ENCODE data around the gene APBA1. TPM values are rescaled to one million over a fixed set of nuclear protein-coding genes. Genes with fewer than 3 reads are reported as not detected.

The APBA1 gene
- total RNA-seq, 1 donor from 2014 or later: 5.9 TPM

DNA sequence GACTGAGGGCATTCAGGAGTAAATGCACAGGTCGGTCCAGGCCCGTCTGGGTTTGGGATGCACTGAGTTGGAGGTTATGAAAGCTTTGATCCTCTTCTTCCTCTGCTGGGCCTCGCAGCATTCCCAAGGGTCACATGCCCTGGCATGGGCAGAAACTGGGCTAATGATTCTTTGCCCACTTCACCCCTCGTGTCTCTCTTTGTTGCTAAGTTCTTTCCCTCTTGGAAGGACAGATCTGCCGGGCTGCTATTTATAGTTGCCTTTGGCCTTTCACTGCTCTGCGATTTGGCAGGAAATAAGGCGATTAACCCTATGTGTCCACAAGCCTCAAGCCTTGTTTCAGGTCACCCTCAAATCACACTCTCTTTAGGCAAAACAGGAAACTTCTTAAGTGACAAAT, 280.2 kb downstream of the APBA1 start:
- Histone ChIP-seq H3K27ac (ENCODE audit: low read depth, low read length) (no peak overlapping the region), H3K27me3 (ENCODE audit: insufficient read depth, low read length) (no peaks in the 10 kb centered on the region), H2AFZ (ENCODE audit: low read depth, low read length) (no peak overlapping the region), H3K4me2 (ENCODE audit: low read length) (peak overlapping the region; percentile 7), H3K4me3 (ENCODE audit: insufficient read depth, low read depth, low read length) (no peak overlapping the region), H3K79me2 (ENCODE audit: insufficient read depth, low read length) (no peaks in the 10 kb centered on the region), H3K4me1 (ENCODE audit: insufficient read depth, low read length) (no peaks in the 10 kb centered on the region), H4K20me1 (ENCODE audit: insufficient read depth, low read length) (no peaks in the 10 kb centered on the region), H3K36me3 (ENCODE audit: insufficient read depth, low read length) (no peaks in the 10 kb centered on the region), H3K9ac (ENCODE audit: low read length) (no peak overlapping the region), H3K9me3 (ENCODE audit: insufficient read depth, low read depth, low read length) (no peaks in the 10 kb centered on the region)
- Mint-ChIP-seq H3K4me3 (ENCODE audit: unreplicated experiment) (no peak overlapping the region), H3K4me1 (ENCODE audit: low read depth, unreplicated experiment) (peaks cover 3% of the 10 kb centered on the region), H3K27me3 (ENCODE audit: low read depth, unreplicated experiment) (no peaks in the 10 kb centered on the region), H3K27ac (ENCODE audit: unreplicated experiment) (no peak overlapping the region), H3K9me3 (ENCODE audit: unreplicated experiment) (peaks cover 2% of the 10 kb centered on the region), H3K36me3 (ENCODE audit: low read depth, unreplicated experiment) (peaks cover 10% of the 10 kb centered on the region)
- TF ChIP-seq EZH2 (IDR thresholded peaks at IDR 0.05; ENCODE audit: insufficient read depth, low read length): no peak
- TF ChIP-seq, protein P1, sequence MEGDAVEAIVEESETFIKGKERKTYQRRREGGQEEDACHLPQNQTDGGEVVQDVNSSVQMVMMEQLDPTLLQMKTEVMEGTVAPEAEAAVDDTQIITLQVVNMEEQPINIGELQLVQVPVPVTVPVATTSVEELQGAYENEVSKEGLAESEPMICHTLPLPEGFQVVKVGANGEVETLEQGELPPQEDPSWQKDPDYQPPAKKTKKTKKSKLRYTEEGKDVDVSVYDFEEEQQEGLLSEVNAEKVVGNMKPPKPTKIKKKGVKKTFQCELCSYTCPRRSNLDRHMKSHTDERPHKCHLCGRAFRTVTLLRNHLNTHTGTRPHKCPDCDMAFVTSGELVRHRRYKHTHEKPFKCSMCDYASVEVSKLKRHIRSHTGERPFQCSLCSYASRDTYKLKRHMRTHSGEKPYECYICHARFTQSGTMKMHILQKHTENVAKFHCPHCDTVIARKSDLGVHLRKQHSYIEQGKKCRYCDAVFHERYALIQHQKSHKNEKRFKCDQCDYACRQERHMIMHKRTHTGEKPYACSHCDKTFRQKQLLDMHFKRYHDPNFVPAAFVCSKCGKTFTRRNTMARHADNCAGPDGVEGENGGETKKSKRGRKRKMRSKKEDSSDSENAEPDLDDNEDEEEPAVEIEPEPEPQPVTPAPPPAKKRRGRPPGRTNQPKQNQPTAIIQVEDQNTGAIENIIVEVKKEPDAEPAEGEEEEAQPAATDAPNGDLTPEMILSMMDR (IDR thresholded peaks at IDR 0.05; ENCODE audit: insufficient read depth, low read depth, low read length): no peak
- no peak for DNase-seq (ENCODE audit: low read depth)
- FAIRE-seq: no peak

DNA sequence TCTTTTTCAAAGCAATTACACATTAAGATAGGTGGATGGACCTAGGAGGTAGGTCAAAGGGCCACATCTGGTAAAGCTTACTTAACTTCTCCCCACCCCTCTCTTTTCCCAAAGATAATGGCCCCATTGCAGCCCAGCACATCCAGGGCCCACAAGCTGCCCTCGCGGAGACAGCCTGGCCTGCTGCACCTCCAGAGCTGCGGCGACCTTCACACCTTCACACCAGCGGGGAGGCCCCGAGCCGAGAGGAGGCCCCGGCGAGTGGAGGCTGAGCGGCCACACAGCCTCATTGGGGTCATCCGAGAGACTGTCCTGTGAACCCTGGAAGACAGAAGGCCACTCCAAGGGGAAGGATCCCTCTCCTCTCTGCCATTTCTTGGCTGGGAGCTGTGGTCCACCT, 280.7 kb downstream of the APBA1 start:
- Mint-ChIP-seq H3K27ac (ENCODE audit: unreplicated experiment) (no peak overlapping the region), H3K4me3 (ENCODE audit: unreplicated experiment) (no peak overlapping the region), H3K36me3 (ENCODE audit: low read depth, unreplicated experiment) (peaks cover 10% of the 10 kb centered on the region), H3K9me3 (ENCODE audit: unreplicated experiment) (peaks cover 2% of the 10 kb centered on the region), H3K27me3 (ENCODE audit: low read depth, unreplicated experiment) (no peaks in the 10 kb centered on the region), H3K4me1 (ENCODE audit: low read depth, unreplicated experiment) (peaks cover 3% of the 10 kb centered on the region)
- H3K36me3 ChIP-seq (ENCODE audit: insufficient read depth, low read length): no peaks in the 10 kb centered on the region
- no peaks in the 10 kb centered on the region for H3K9me3 ChIP-seq (ENCODE audit: insufficient read depth, low read depth, low read length)
- no peak overlapping the region for H3K4me3 ChIP-seq (ENCODE audit: insufficient read depth, low read depth, low read length)
- H3K4me2 ChIP-seq (ENCODE audit: low read length): no peak overlapping the region
- H3K4me1 ChIP-seq (ENCODE audit: insufficient read depth, low read length): no peaks in the 10 kb centered on the region
- no peak overlapping the region for H3K27ac ChIP-seq (ENCODE audit: low read depth, low read length)
- FAIRE-seq (no peak), DNase-seq (ENCODE audit: low read depth) (no peak)
- H3K79me2 ChIP-seq (ENCODE audit: insufficient read depth, low read length): no peaks in the 10 kb centered on the region
- no peaks in the 10 kb centered on the region for H4K20me1 ChIP-seq (ENCODE audit: insufficient read depth, low read length)
- TF ChIP-seq EZH2 (IDR thresholded peaks at IDR 0.05; ENCODE audit: insufficient read depth, low read length): no peak
- TF ChIP-seq, protein P1 (IDR thresholded peaks at IDR 0.05; ENCODE audit: insufficient read depth, low read depth, low read length): no peak
- no peak overlapping the region for H3K9ac ChIP-seq (ENCODE audit: low read length)
- no peaks in the 10 kb centered on the region for H3K27me3 ChIP-seq (ENCODE audit: insufficient read depth, low read length)
- H2AFZ ChIP-seq (ENCODE audit: low read depth, low read length): no peak overlapping the region

DNA sequence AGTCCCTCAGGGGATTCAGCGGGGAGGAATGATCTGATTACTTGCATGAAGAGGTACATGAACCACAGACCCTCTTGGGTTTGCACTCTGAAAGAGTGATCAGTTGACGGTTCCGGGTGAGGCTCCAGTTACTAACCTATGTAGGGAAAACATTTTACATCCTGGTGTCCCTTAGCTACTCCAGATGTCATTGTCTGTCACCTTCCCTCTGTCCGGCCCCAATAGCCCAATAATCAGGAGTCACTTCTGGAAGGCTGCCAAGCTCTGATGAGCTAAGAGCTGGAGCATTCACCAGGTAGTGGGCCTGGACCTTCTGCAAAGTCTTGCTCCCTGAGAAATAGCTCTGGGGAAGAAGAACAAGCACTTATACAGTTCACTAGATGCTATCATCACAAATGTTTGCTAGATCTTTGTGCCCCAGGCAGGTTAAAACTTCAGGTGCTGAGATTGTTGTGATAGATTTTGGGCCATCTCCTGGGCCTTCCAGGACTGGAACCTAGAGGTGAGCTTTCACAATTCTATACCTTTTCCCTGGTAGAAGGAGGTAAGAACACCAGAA, 282.7 kb downstream of the APBA1 start:
- Histone ChIP-seq H3K9me3 (ENCODE audit: insufficient read depth, low read depth, low read length) (no peaks in the 10 kb centered on the region), H3K27ac (ENCODE audit: low read depth, low read length) (no peak overlapping the region), H2AFZ (ENCODE audit: low read depth, low read length) (no peak overlapping the region), H3K4me2 (ENCODE audit: low read length) (no peak overlapping the region), H3K9ac (ENCODE audit: low read length) (no peak overlapping the region), H3K36me3 (ENCODE audit: insufficient read depth, low read length) (no peaks in the 10 kb centered on the region), H3K79me2 (ENCODE audit: insufficient read depth, low read length) (no peaks in the 10 kb centered on the region), H3K27me3 (ENCODE audit: insufficient read depth, low read length) (no peaks in the 10 kb centered on the region), H3K4me3 (ENCODE audit: insufficient read depth, low read depth, low read length) (no peak overlapping the region), H3K4me1 (ENCODE audit: insufficient read depth, low read length) (no peaks in the 10 kb centered on the region), H4K20me1 (ENCODE audit: insufficient read depth, low read length) (no peaks in the 10 kb centered on the region)
- FAIRE-seq: no peak
- Mint-ChIP-seq H3K4me1 (ENCODE audit: low read depth, unreplicated experiment) (peaks cover 3% of the 10 kb centered on the region), H3K9me3 (ENCODE audit: unreplicated experiment) (peaks cover 2% of the 10 kb centered on the region), H3K36me3 (ENCODE audit: low read depth, unreplicated experiment) (peaks cover 10% of the 10 kb centered on the region), H3K27me3 (ENCODE audit: low read depth, unreplicated experiment) (no peaks in the 10 kb centered on the region), H3K4me3 (ENCODE audit: unreplicated experiment) (no peak overlapping the region), H3K27ac (ENCODE audit: unreplicated experiment) (no peak overlapping the region)
- no peak for DNase-seq (ENCODE audit: low read depth)
- no peak for TF ChIP-seq EZH2 (IDR thresholded peaks at IDR 0.05; ENCODE audit: insufficient read depth, low read length)
- TF ChIP-seq, protein P1 (IDR thresholded peaks at IDR 0.05; ENCODE audit: insufficient read depth, low read depth, low read length): no peak

Data from astrocyte (in vitro differentiated cells and primary cell).